ENCODE results near the gene AAGAB.
A peak's percentile ranks its signal among the peaks of the same experiment; 100 is the strongest.

AAGAB gene

DNA sequence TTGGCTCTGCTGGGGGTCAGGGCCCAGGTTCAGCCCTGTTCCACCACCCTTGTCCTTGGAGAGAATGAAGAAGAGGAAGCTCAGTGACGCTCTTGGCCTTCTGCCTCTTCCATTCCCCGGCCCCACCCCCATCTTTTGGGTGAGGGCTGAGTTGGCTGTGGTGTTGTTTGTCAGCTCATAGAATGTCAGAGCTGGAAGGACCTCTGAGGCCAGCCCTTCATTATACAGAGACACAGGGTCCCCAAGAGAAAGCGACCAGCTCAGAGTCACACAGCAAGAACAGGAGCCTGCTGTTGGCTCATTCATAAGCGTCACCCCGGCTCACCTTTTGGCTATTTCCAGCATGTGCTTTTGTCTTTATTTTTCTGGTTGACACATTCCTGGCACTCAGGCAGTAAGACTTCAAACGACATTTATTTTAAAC is 68.2 kb downstream of the AAGAB start:
- peak; percentile 64 for DNase-seq (ENCODE audit: low spot score)
- ATAC-seq (ENCODE audit: low read depth) = no peak
- Histone ChIP-seq H3K27me3 (ENCODE audit: insufficient read depth, poor library complexity, severe bottlenecking) (no peaks in the 10 kb centered on the region), H3K9me3 (ENCODE audit: severe bottlenecking) (no peaks in the 10 kb centered on the region), H3K36me3 (ENCODE audit: low read depth) (peaks cover 94% of the 10 kb centered on the region), H3K4me3 (ENCODE audit: severe bottlenecking) (no peak overlapping the region), H3K4me1 (ENCODE audit: insufficient read depth, poor library complexity, severe bottlenecking) (no peaks in the 10 kb centered on the region), H3K27ac (ENCODE audit: poor library complexity, severe bottlenecking) (no peak overlapping the region)
- TF ChIP-seq, protein P1, sequence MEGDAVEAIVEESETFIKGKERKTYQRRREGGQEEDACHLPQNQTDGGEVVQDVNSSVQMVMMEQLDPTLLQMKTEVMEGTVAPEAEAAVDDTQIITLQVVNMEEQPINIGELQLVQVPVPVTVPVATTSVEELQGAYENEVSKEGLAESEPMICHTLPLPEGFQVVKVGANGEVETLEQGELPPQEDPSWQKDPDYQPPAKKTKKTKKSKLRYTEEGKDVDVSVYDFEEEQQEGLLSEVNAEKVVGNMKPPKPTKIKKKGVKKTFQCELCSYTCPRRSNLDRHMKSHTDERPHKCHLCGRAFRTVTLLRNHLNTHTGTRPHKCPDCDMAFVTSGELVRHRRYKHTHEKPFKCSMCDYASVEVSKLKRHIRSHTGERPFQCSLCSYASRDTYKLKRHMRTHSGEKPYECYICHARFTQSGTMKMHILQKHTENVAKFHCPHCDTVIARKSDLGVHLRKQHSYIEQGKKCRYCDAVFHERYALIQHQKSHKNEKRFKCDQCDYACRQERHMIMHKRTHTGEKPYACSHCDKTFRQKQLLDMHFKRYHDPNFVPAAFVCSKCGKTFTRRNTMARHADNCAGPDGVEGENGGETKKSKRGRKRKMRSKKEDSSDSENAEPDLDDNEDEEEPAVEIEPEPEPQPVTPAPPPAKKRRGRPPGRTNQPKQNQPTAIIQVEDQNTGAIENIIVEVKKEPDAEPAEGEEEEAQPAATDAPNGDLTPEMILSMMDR (IDR thresholded peaks at IDR 0.05; ENCODE audit: poor library complexity, severe bottlenecking) = no peak

DNA sequence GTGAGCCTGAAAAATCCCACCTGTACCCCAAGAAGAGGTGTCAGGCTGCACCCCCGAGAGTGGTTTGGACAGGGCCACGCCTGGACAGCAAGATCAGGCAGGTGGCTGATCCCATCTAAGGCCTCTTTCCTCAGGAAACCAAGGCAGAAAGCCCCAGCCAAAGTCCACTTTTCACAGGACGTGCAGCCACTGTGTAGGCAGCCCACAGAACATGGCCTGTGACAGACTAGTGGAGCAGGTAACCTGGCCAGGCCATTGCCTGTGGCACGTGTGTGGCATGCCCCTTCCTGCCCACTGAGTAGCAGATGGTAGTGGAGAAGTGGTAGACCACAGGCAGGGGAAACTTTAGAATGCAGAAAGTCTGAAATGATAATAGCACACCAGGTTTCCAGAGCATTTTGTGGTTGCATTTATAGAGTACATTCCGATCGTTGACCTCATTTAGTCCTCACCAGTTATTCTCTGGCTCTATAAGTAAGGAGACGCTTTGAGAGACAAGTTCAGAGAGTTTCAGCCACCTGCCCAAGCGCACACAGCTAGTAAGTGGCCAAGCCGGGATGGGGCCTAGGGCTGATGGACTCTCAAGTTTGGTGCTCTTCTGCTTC is 68.7 kb downstream of the AAGAB start:
- Histone ChIP-seq H3K36me3 (ENCODE audit: low read depth) (peaks cover 93% of the 10 kb centered on the region), H3K27ac (ENCODE audit: poor library complexity, severe bottlenecking) (no peak overlapping the region), H3K9me3 (ENCODE audit: severe bottlenecking) (no peaks in the 10 kb centered on the region), H3K27me3 (ENCODE audit: insufficient read depth, poor library complexity, severe bottlenecking) (no peaks in the 10 kb centered on the region), H3K4me1 (ENCODE audit: insufficient read depth, poor library complexity, severe bottlenecking) (no peaks in the 10 kb centered on the region), H3K4me3 (ENCODE audit: severe bottlenecking) (no peak overlapping the region)
- ATAC-seq (ENCODE audit: low read depth) = no peak; the same call in 2 of the 3 replicates
- TF ChIP-seq, protein P1 (IDR thresholded peaks at IDR 0.05; ENCODE audit: poor library complexity, severe bottlenecking) = no peak
- DNase-seq (ENCODE audit: low spot score) = no peak

DNA sequence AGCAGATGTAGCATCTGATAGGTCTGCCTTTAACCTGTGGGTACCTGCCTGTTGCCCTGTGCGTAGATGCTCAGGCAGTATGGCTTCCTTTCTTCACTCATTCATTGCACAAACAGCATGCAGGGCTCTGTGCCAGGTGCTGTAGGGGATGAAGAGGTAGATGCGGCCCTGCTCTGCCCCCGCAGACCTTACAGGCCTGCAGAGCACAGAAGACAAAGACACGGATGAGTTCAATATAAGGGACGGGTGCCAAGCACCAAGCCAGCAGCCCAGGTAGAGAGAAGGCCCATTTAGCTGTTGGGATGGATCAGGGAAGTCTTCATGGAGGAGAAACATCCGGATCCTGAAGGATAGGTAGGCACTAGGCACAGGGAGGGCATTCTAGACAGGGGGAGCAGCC is 69.4 kb downstream of the AAGAB start:
- TF ChIP-seq, protein P1 (IDR thresholded peaks at IDR 0.05; ENCODE audit: poor library complexity, severe bottlenecking) = no peak
- H3K9me3 ChIP-seq (ENCODE audit: severe bottlenecking) = no peaks in the 10 kb centered on the region
- H3K4me3 ChIP-seq (ENCODE audit: severe bottlenecking) = no peak overlapping the region
- no peaks in the 10 kb centered on the region for H3K4me1 ChIP-seq (ENCODE audit: insufficient read depth, poor library complexity, severe bottlenecking)
- no peak for DNase-seq (ENCODE audit: low spot score)
- ATAC-seq (ENCODE audit: low read depth) = no peak
- H3K36me3 ChIP-seq (ENCODE audit: low read depth) = peaks cover 93% of the 10 kb centered on the region
- H3K27ac ChIP-seq (ENCODE audit: poor library complexity, severe bottlenecking) = no peak overlapping the region
- no peaks in the 10 kb centered on the region for H3K27me3 ChIP-seq (ENCODE audit: insufficient read depth, poor library complexity, severe bottlenecking)

DNA sequence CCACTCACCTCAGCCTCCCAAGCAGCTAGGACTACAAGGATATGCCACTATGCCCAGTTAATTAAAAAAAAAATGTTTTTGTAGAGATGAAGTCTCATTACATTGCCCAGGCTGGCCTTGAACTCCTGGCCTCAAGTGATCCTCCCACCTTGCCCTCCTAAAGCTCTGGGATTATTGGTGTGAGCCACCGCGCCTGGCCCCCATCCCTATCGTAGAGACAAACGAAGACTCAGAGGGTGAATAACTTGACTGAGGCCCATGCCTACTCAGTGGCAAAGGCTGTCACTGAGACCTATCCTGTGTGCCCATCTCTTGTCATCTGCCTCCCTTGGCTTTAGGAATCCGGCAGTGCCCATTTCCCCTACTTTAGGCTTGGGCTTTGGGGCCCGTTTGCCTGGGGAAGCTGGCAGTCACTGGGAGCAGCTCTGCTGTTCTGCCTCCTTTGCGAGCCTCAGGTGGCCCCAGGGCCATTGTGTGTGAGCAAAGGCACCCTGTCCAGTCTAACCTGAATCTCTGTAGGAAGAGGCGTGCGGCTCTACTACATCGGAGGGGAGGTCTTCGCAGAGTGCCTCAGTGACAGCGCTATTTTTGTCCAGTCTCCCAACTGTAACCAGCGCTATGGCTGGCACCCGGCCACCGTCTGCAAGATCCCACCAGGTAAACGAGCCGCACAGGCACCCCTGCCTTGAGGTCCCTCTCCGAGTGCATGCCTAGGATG is 70.1 kb downstream of the AAGAB start:
- ATAC-seq (ENCODE audit: low read depth) = no peak
- H3K4me1 ChIP-seq (ENCODE audit: insufficient read depth, poor library complexity, severe bottlenecking) = no peaks in the 10 kb centered on the region
- no peak overlapping the region for H3K27ac ChIP-seq (ENCODE audit: poor library complexity, severe bottlenecking)

More for the DNA sequence above, 70.1 kb downstream of the AAGAB start:
- no peaks in the 10 kb centered on the region for H3K9me3 ChIP-seq (ENCODE audit: severe bottlenecking)
- TF ChIP-seq, protein P1 (IDR thresholded peaks at IDR 0.05; ENCODE audit: poor library complexity, severe bottlenecking) = no peak
- no peaks in the 10 kb centered on the region for H3K27me3 ChIP-seq (ENCODE audit: insufficient read depth, poor library complexity, severe bottlenecking)
- DNase-seq (ENCODE audit: low spot score) = peak; percentile 61
- H3K4me3 ChIP-seq (ENCODE audit: severe bottlenecking) = no peak overlapping the region
- H3K36me3 ChIP-seq (ENCODE audit: low read depth) = peaks cover 93% of the 10 kb centered on the region
